Measurements from ENCODE around the gene ANKRD50.

ANKRD50 gene

DNA sequence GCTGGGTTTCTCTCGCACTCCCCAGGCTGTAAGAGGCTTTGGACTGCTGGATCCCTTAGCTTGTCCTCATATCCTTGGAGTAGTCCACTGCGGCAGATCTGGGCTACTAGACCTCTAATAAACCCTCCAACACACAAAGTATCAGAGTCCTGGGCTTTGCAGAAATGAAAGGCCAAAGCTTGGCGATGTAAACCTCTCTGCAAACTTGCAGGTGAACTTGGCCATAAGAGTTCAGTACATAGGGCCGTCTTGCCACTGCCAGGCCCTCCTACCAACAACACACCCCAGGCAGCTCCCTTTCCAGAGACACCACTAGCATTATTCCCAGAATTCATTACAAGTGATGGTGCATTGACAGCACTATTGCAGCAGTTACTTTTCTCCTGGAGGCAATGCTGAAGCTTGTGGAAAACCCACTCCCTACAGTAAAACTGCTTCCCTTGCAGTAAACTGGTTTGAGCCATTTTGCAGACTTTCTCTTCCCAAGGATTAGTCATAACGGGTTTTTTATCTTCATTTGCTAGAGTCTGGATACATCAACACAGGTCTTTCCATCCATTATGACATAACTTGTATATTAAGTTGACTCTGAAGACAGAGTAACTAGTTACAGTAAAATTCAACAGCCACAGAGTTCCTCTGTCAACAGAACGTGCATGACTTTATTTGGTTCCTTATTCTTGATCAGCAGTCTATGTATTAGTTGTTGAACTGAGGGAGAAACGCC lies 2.4 kb downstream of the ANKRD50 start:
- DNase-seq (ENCODE audit: low read depth, low spot score), result no peak

GRCh38 chr4:124708517-124709300 lies 3.8 kb downstream of the ANKRD50 start:
- no peak for DNase-seq (ENCODE audit: low read depth, low spot score)

- no peak for DNase-seq (ENCODE audit: low read depth, low spot score)
Measured at GRCh38 chr4:124705393-124705792, 7.1 kb downstream of the ANKRD50 start.

GRCh38 chr4:124703154-124703553 lies 9.4 kb downstream of the ANKRD50 start:
- DNase-seq (ENCODE audit: low read depth, low spot score), result no peak

DNA sequence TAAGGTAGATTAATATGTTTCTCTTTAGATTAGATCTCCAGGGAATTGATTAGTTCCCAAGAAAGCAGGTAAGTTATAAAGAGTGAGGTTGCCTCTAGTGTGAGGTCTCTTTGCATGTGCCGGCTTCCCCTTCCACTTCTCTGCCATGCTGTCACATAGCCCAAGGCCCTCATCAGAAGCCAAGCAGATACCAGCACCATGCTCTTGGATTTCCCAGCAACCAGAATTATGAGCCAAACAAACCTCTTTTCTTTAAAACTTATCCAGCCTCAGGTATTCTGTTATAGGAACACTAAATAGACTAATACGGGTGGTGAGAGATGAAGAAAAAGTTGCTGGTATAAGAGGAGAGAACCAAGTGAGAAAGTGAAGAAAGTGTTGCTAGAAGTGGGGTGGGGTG lies 15.1 kb downstream of the ANKRD50 start:
- DNase-seq (ENCODE audit: low read depth, low spot score), result no peak

DNA sequence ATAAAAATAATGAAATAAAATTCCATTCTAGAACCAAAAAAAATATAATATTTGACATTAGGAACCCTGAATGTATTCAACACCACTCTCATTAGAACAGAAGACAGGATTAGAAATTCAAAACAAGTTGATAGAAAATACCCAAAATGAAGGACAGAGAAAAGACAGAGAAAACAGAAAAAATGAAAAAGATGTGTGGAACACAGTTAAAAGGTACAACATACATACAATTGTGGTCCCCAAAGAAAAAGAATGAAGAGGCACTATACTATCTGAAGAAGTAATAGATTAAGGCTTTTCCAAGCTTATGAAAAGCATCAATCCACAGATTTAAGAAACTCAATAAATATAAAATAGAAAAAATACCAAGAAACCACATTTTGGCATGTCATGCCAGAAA lies 16.4 kb downstream of the ANKRD50 start:
- no peak for DNase-seq (ENCODE audit: low read depth, low spot score)

GRCh38 chr4:124694946-124695598 lies 17.5 kb downstream of the ANKRD50 start:
- DNase-seq (ENCODE audit: low read depth, low spot score), result no peak

GRCh38 chr4:124694306-124694705 lies 18.2 kb downstream of the ANKRD50 start:
- no peak for DNase-seq (ENCODE audit: low read depth, low spot score)

DNA sequence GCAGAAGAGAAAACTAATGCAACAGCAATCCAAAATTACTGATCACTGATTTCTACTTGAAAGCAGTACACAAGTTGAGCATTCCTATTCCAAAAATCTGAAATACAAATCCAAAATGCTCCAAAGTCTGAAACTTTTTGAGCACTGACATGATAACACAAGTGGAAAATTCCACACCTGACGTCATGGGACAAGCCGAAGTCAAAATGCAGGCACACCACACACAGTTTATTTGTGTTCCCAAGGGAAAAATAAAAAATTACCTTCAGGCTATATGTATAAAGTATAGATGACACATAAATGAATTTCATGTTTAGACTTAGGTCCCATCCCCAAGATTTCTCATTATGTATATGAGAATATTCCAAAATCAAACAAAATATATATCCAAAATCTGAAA lies 20.7 kb downstream of the ANKRD50 start:
- DNase-seq (ENCODE audit: low read depth, low spot score), result no peak

- no peak for DNase-seq (ENCODE audit: low read depth, low spot score)
Measured at GRCh38 chr4:124686279-124686678, 26.3 kb downstream of the ANKRD50 start.

GRCh38 chr4:124685851-124686250 lies 26.7 kb downstream of the ANKRD50 start:
- no peak for DNase-seq (ENCODE audit: low read depth, low spot score)

GRCh38 chr4:124684301-124684700 lies 28.2 kb downstream of the ANKRD50 start:
- DNase-seq (ENCODE audit: low read depth, low spot score), result no peak

- no peak for DNase-seq (ENCODE audit: low read depth, low spot score)
Measured at GRCh38 chr4:124682384-124682783, 30.1 kb downstream of the ANKRD50 start.

DNA sequence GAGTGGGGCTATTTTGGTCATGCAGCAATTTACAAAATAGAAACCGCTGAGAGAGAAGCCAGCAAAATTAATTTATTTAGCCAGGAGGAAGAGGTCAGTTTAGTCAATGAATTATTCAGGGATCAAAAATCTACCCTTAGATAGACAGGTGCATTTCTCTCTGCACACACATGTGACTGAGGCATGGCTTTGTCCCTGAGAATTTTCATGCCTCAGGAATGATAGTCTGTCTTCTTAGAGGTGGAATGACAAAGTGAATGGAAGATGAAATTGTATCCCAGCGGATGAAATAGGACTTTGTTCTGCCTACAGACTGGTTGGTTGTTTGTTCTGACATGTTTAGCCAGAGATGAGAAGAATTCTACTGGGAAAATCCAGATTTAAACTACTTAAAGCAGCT lies 46.0 kb downstream of the ANKRD50 start:
- no peak for DNase-seq (ENCODE audit: low read depth, low spot score)

GRCh38 chr4:124658795-124659194 lies 53.7 kb downstream of the ANKRD50 start:
- DNase-seq (ENCODE audit: low read depth, low spot score), result no peak

DNA sequence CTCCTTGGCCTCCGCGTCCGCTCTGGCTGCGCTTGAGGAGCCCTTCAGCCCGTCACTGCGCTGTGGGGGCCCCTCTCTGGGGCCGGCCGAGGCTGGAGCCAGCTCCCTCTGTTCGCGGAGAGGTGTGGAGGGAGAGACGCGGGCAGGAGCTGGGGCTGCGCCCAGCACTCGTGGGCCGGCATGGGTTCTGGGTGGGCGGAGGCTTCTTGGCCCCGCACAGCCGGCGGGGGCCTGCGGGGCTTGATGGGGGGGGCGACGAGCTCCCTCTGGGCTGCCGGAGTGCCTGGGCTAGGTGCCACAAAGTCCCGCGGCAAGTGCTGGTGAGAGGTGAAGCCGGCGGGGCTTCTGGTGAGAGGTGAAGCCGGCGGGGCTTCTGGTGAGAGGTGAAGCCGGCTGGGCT lies 61.9 kb downstream of the ANKRD50 start:
- no peak for DNase-seq (ENCODE audit: low read depth, low spot score)

- no peak for DNase-seq (ENCODE audit: low read depth, low spot score)
Measured at GRCh38 chr4:124647599-124647998, 64.9 kb downstream of the ANKRD50 start.

- no peak for DNase-seq (ENCODE audit: low read depth, low spot score)
Measured at GRCh38 chr4:124644621-124645020, 67.9 kb downstream of the ANKRD50 start.

DNA sequence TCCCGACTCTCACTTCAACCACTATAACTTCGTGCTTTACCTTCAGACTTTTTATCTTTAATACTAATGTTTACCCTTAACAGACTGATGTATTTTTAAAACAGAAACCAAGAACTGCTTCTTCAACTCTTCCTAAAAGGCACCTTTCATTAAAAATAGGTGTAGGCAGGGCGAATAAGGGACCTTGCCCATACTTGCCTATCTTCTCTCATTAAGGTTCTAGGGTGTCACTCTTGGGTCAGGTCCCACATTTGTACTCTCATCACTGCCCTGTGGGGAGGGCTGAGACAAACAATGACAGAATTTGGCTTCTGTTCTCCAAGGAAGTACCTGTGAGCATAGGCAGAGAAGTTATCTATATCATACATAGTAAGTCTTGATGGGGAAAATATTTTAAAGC lies 69.7 kb downstream of the ANKRD50 start:
- DNase-seq (ENCODE audit: low read depth, low spot score), result no peak

- no peak for DNase-seq (ENCODE audit: low read depth, low spot score)
Measured at GRCh38 chr4:124641715-124642381, 70.7 kb downstream of the ANKRD50 start.

- no peak for DNase-seq (ENCODE audit: low read depth, low spot score)
Measured at GRCh38 chr4:124640022-124640730, 72.4 kb downstream of the ANKRD50 start.

Measured in activated CD4-positive, CD25-positive, alpha-beta regulatory T cell treated with anti-CD3 and anti-CD28 coated beads, Interleukin-2, amount 50 U/mL, for 16 hours (primary cell).